HG03097 (cell line): Measurements from ENCODE around the gene GPX2.

Source experiments
- ATAC-seq: cut with Tn5 transposase; IDR thresholded peaks from one replicate; pipeline ENCODE4 v1.9.1; 2021; ENCODE audit not compliant: unreplicated experiment, low FRiP score

GPX2 gene

DNA sequence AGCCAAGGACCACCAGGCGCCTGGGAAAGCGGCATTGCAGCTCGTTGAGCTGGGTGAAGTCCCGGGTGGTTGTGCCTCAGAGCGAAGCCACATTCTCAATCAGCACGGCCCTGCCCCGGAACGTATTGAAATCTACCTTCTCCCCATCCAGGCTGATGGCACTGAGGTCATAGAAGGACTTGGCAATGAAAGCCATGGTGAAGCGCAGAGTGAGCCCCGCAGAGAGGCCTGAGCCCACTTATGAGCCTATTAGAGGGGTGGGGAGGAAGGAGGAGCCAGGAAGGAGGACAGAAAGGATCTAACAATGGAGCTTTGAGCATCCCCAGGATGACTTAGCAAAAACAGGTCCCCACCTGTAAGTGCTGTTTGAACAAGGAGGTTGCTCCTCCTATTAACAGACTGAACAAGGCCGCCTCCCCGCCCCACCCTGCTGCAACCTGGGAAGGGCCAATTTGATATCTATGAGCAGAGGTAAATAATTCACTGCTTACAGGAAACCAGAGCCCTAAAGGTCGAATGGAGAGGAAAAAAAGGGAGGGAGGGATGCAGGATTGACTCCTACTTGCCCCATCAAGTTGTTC, at the start of gene GPX2:
Gene GPX2, minus strand, starts transcription at position 215 of the 581 bp plus-strand sequence. Its CDS starts 19 bp downstream, at position 196.
- no peak for ATAC-seq

DNA sequence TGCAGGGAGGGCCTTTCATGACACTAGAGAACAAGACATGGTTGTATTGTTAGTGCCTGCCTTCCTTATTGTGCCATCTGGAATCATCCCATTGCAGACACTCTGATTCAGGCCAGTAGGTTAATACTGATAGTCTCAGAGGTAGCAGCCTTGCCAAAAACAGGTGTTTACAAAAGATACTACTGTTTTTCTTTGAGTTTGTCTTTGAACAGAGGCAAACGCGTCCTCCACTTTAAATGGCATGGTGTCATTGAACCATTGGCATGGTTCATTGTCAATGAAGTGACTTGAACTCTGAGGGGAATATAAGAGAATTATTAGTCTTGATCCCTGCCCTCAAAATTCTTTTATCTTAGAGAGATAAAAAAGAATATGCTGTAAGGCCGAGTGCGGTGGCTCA, 48.4 kb upstream of the GPX2 start:
- no peak for ATAC-seq

DNA sequence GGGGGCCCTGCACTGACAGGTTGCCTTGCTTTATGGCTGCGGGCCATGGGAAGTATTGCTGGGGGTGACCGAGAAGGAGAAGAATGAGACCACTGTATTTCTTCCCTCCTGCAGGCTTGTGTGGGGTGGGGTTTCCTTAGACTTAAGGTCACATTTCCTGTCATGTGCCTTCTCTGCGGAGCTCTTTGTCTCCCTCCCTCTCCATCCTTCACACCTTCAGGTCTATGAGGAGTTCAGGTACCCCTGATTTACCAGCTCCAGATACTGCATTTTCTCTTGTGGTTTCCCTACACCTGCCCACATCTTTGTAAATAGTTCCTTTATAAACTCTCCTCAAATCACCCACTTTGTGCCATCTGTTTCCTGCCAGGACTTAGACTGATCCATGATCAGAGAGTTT, 47.8 kb upstream of the GPX2 start:
- ATAC-seq: no peak

DNA sequence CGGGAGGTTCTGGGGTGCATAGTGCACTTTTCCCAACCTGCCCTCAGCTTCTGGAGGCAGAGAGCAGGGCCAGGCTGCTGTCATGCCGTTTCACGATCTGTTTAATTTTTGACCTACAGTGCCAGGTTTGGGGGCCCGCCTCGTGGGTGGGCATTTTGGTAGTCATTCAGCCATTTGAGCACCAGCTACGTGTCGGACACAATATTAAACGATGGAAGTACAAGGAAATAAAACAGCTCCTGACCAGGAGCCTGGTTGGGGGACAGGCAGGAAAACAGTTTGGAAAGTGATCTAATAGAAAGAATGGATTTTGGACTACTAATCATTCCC, 44.9 kb upstream of the GPX2 start:
- ATAC-seq: no peak

DNA sequence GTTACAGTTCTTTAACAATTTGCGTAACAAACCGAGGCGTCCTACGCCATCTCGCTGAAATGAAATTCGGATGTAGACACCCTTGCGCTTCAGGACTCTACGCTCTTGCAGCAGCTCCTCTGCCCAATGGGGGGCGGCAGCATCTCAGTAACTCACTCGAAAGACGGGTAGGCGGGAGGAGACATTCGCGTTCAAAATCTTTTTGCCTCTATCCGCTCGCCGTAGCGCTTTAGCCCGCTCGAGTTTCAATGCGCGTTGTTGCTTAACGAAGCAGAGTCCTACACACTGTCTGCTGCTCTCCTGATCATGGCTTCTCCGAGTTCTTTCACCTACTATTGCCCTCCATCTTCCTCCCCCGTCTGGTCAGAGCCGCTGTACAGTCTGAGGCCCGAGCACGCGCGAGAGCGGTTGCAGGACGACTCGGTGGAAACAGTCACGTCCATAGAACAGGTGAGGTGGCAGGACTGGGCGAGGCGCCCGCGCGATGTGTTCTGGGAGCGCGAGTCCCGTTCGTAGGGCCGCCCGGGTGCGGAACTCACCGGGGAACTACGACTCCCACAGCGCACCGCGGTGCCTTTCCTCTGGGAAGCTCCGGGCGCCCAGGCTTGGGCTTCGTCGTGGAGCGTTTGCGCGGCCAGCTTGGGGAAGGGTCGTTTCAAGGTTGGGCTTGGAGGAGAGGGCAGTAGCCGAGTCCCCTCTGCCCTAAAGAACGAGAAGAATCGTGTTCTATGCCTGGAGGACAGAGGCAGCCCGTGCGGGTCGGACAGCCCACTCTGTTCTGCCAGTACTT, 44.3 kb upstream of the GPX2 start, which contains the start of gene FNTB:
Gene FNTB, plus strand, starts transcription at position 248 of the 790 bp plus-strand sequence. Its CDS starts 59 bp downstream, at position 307.
- peak; percentile 84 for ATAC-seq

DNA sequence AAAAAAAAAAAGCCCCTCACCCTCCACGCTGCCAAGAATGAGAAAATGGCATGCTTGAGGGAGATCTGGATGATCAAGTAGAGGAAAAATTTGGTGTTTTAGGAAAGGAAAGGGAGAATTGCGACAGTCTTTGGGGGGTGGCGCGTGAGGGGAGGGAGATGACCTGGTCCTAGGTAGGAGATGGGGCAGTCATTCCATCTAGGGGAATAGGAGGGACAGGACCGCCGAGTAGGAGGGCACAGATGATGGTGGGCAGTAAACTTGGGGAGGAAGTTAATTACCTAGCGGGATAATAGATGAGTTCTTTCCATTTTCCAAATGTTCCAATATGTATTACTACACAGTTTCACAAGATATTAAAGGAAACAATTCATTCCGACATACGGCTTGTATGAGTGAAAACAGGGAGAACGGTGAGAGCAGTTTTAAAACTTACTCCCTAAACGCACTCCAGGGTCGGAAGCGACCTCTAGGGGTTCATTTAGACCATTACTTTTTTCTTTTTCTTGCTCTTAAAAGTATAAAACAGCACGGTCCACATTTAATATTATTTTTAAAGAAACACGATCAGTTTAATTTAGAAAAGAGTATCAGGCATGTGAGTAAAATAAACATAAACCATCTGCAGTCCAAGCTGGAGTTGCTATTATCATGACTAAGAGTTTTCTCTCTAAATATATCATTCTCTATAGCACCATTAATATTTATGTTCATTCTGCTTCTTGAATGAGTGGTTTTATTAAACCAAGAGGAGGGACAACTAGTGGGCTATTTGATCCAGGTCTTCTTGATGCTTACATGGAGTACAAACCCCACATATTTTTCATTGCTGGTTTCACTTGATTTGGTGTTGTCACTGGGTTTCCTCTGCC, 41.1 kb upstream of the GPX2 start:
- ATAC-seq: no peak

DNA sequence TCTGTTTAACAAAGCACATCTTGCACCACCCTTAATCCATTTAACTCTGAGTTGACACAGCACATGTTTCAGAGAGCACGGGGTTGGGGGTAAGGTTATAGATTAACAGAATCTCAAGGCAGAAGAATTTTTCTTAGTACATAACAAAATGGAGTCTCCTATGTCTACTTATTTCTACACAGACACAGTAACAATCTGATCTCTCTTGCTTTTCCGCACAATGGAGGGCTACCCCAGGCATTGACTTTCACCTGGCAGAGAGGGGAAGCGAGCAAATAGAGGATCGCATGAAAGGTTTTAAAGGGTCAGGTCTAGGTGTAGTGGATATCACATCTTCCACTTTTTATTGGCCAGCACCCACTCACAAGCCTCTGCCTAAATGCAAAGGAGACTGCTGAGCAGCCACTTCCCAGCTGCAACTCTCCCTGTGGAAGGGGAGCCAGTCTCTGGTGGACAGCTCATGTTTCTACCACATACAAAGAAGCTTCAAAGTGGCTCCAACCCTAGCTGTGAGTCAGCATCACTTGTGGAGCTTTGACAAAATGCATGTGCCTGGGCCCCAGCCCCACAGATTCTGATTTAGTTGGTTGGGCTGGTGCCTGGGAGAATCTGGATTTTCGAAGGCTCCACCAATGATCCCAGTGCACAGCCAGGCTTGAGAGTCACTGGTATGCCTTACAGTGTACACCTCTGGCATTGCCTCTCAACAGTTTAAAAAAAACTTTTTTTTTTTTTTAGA, 37.0 kb upstream of the GPX2 start:
- ATAC-seq: no peak

DNA sequence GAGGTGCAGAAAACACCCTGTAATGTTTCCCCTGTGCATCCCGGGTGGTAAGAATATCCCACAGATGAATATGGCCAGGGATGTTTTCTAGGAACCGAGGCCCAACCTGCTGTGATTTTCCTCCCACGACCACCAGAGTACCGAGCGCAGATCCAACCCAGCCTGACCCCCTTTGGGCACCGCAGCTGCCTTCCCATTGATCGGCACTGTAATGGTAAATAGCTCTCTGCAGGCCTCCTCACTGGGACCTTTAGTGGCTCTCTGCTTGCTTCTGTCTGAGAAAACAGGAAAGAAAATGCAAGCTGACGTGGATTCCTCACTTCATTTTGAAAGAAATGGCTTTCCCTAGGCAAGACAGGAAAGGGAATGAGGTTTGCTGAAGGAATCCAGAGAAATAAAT, 32.0 kb upstream of the GPX2 start:
- ATAC-seq: no peak

DNA sequence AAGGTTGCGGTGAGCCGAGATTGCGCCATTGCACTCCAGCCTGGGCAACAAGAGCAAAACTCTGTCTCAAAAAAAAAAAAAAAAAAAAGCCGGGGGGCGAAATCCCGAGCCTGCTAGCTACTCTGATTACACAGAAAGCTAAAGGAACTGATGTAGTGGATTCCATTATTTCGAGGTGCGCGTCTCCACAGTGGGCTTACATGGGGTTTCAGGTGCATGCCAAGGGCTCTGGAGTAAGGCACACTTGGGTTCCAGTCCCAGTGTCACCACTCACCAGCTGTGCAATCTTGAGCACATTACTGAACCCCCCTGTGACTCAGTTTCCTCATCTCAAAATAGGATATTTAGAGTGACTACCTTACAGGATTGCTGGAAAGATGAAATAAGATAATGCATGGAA, 31.3 kb upstream of the GPX2 start:
- no peak for ATAC-seq

DNA sequence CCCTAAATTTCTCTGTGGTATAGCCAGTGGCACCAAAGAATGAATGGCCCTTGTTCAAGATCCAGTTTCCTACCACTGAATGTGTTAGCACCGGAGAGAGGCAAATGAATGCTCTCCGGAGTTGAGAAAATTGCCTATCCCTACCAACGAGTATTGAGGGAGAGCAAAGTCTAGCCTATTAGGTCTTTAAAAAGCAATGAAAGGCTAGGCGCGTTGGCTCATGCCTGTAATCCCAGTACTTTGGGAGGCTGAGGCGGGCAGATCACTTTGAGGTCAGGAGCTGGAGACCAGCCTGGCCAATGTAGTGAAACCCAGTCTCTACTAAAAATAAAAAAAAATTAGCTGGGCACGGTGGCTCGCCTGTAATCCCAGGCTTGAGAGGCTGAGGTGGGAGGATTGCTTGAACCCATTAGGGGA, 30.5 kb upstream of the GPX2 start:
- ATAC-seq: no peak

DNA sequence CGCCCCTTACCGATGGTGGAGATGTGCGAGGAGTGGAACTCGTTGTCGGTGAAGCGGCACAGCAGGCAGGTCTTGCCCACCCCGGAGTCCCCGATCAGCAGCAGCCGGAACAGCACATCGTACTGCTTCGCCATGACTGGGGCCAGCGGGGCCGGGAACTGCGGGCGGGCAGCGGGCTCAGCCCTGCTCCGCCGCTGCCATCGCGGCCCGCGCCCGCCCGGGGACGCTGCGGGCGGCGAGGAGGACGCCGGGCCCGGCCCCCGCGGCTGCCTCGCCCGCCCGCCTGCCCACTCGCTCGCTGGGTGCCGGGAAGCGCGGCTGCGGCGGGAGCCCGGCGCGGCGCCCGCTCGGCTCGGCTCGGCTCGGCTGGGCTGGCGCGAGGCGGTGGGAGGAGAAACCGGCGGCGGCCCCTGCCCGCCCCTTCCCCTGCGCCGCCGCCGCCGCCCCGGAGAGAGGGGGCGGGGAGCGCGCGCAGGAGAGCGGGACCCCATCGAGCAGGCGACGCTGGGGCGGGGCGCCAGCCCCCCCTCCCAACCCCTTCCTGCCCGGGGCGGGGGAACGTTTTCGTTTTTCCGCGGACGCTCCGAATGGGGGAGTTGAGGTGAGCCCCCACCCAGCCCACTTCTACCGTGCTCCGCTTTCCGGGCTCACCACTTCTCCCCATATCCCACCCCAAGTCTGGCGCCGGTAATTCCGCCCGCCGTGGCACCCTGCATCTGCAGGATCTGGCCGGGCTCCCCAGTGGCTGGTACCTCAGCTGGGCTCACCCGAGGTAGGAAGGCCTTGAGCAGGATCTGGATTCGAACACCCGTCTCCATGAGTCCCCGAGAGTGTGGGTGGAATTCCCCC, 29.6 kb upstream of the GPX2 start, which contains the start of gene RAB15:
Gene RAB15, minus strand, starts transcription at position 394 of the 849 bp plus-strand sequence. Its CDS starts 260 bp downstream, at position 134.
- ATAC-seq: no peak

DNA sequence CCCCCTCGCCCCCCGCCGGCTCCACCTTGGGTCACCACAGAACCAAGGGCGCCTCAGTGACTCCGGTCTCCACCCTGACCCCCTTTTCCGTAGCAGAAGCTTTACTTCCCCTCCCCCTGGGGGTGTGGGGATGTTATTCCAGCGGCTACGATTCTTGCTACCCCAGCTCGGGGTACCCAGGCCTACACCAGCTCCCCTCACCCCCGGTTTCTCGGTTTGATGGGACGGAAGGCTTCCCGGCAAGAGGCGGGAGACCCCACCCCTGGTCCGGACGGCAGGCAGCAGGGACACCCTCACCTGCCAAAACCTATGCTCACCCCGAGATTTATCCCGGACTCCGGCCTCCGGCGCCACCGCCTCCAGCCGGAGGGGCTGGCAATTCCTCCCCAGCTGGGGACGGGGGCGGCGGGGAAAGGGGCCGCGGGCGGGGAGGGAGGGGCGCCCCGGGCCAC, 29.0 kb upstream of the GPX2 start:
- no peak for ATAC-seq

DNA sequence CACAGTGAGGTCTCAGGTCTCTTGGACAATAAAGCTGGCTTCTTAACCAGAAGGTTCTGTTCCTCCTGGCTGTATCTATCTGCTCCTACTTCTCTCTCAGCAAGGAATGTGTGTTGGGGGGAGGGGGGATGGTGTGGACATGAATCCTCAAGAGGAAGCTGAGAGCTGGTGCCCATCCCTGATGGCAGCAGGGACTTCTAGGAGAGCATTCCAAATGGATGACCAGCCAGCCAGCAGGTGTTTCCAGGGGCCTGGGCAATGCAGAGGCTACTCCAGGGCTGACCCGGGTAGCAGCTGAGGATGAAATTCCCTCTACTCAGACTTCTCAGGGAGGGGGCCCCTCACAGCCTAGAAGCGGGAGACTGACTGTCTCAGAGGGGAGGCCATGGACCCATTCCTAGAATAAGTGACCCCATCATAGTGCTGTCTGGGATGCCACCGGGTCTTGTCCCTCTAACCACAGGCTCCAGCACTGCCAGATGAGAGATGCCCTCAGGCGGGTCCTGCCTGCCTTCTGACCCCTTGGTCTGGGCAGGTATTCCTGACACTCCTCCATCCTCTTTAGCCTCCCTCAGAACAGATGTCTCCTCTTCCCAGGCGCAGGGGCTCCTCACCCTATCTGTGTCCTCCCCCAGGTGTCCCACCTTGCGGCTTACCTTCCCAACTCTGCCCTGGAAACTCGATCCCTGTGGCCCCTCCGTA, 28.4 kb upstream of the GPX2 start:
- no peak for ATAC-seq

DNA sequence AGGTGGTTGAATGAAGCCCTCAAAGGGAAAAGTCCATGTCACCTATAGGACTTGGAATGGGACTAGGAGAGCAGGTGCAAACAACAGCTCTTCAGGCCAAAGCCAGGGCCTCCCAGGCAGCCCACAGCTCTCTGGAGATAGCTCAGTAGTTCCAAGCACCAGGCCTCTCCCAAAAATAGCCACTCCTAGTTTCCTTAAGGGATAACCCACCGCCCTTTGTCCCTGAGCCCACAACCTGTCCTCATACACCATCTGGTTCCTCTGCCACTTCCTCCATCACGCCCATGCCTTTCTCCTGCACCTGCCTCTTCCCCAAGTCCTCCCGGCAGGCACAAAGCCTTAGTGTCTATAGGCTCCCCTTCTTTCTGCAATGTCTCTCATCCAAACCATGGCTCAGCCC, 27.5 kb upstream of the GPX2 start:
- ATAC-seq: no peak

DNA sequence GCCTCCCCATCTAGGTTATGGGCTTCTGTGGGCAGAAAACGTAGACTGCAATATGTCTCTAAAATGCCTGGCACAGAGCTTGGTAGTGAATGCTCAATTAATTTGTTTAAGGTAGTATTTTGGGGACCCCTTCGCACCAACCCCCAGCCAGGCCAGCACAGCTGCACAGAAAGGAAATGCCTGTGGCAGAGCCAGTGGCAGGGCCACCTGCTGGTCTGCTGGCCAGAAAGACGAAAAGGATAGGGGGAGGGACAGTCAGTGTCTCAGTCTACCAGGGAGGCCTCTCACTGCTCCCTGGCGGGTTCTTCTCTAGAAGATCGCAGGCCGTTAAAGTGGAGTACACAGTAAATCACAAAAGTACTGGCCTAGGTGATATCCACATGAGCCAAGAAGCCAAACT, 26.1 kb upstream of the GPX2 start:
- ATAC-seq: no peak

DNA sequence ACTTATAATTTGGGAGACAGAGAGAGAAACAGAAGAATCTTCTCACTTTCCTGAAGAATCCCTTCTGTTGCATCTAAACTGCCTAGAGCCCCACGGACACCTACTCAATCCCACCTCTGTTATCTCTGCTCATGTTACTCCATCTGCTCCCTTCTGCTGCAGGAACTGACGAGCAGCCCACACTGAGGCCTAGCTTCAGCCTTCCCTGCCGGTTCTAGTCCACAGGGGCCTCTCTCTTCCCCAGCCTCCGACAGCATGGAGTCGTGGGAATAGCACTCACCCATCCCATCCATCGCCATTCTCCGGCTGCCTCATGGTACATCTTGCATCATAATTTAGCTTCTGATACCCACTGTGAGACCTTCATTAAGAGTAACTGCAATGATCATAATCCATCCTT, 25.6 kb upstream of the GPX2 start:
- ATAC-seq: no peak

DNA sequence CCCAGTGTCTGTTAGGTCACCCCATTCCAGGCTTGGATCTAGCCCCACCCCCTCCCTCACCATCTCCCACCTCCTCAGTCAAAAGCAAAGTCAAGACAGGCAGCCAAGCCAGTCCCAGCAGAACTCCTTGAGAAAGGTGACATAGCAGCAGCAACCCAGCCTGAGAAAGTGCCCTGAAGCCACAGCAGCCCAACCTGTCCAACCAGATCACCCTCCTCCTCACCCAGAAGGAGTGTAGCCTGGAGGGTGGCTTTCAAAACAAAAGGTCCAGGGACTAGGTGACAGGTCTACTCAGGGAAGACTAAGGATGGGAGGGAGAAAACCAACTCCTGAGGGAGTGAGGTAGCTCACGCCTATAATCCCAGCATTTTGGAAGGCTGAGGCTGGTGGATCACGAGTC, 24.4 kb upstream of the GPX2 start:
- ATAC-seq: no peak

DNA sequence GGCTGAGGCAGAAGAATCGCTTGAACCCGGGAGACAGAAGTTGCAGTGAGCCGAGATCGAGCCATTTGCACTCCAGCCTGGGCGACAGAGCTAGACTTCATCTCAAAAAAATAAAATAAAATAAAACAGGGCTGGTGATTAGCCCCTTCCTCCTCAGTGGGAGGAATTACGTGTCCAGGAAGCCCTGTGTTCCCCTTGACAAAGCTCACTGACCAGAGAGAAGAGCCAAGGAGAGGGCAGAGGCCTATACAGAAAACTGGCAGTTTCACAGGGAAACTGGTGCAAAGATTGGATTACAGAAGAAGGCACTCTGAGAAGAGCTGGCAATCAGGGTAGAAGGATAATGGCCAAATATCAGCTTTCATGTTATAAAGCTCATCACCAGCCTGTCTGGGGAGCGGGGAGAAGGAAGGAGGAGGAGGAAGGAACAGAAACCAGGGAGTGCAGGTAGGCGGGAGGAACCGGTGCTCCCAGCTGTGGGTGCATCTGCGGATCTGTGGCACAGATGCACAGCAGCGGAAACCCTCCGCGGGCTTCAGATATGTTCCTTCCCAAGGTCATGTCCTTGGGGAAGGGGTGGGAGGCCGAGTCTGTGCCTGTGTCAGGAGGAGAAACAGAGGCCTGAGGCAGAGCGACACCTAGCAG, 22.9 kb upstream of the GPX2 start:
- no peak for ATAC-seq

DNA sequence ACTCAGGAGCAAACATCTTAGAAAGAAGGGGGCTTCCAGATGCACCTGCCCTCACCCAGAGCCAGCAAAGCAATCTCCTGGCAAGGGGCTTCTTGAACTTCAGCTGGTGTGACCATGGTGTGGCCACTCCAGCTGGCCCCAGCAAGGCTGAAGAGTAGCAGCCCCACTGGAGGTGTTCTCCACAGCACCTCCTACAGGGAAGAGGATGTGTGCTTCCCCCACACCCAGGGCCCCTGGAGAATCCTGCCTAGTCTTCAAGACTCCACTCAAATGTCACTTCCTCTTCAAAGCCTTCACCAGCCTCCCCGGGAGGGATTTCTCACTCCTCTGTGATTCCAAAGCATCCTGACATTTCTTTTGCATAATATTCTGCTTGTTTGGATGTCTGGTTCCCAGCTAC, 21.1 kb upstream of the GPX2 start:
- ATAC-seq: no peak
